UCSD-AML1 (cell line): Measurements from ENCODE around the gene GNG2.
A peak's percentile ranks its signal among the peaks of the same experiment; 100 is the strongest.

Experiments
- DNase-seq: peaks from one replicate; lab custom pipeline; 2025; ENCODE audit not compliant: unreplicated experiment; lab: John Stamatoyannopoulos, UW

GNG2 gene

DNA sequence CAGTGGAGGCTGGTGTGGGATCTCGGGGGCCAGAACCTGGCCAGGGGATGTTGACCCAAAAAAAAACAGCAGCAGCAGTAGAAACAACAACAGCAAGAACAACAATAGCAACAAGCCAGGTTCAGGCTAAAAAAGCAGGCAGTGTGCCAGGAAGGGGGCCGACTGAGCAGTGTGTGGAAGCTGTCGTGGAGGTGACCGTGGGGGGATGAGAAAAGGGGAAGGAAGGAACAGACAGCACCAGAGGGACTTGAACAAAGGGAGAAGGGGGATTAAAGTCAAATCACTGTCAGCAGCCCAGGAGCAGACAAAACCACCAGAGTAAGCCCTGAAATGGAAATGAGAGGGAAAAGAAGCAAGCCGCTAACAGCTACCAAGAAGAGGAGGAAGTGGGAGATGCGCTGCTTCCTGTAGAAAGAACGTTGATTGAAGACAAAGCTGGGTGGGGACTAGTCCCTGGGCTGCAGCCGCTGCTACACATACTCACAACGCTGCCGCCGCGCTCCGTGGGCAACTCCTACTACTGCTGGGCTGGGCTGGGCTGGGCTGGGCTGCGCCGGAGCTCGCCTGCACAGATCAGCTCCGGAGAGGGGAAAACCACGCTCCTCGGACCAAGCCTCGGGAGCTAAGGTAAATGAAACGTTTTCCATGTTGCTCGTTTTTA is at the start of gene GNG2:
Gene GNG2, plus strand, starts transcription at position 449 of the 661 bp plus-strand sequence. CDS start 90,067 bp downstream, outside the sequence.
- DNase-seq, result peak; percentile 62

GRCh38 chr14:51811706-51812105 is 48.7 kb upstream of the GNG2 start:
- DNase-seq, result no peak

DNA sequence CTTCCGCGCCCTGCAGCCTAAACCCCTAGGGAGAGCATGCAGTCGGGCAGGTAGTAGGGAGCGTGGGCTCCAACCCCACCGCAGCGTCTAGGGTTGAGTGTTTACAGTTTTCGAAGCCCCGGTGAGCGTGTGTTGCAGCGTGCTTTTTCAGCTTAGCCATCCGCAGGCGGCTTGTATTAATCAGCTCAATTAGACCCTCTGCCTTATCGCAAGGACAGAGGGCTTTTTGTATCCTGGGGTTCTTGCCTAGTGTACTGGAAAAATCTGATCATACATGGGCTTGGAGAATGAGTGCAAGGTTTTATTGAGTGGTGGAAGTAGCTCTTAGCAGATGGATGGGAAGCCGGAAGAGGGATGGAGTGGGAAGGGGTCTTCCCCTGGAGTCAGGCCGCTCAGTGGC is 44.4 kb upstream of the GNG2 start:
- DNase-seq, result no peak

- DNase-seq, result no peak
These were observed 43.1 kb upstream of the GNG2 start for GRCh38 chr14:51817326-51817725.

DNA sequence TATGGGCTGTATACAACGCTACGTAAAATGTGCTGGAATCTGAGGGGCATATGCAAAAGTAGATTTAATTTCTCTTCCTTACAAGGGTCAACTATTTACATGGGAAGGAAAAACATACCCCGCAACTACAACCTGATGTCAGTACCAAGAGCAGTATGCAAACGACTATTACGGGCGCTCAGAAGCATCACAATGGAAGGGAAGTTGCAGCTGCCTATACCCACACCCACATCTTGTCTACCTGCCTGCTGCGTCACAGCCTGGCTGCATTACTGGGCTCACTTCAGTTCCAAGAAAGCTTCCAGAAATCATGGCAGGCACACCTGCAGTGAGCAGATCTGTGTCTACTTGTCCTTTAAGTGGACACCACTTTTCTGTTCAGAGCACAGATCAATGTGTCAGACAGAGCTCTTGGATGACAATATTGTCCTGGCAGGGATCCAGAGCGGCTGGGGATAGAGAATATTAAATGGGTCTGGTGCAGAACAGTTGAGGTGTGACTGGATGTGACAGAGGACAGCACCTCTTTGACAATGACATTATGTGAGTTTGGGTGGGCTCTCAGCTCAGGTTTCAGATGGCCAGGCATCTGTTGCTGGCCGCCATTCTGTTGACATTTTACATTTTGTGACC is 41.5 kb upstream of the GNG2 start:
- DNase-seq, result no peak

DNA sequence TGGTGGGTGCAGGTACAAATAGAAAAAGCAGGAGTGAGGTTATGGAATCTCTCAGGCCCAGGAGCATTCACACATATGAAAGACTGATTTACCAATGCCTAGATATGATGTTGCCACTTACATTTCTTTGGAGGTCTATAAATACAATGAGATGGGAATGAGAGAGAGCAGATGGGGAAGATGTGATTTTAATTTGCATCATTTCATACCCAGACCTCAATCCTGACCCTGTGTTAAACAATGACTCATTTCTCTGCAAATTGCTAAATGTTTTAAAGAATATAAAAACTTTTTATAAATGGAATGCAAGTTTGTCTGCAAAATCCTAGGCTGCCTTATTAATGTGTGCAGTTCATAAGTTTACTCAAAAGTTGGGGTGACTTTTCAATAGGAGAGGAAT is 38.6 kb upstream of the GNG2 start:
- no peak for DNase-seq

DNA sequence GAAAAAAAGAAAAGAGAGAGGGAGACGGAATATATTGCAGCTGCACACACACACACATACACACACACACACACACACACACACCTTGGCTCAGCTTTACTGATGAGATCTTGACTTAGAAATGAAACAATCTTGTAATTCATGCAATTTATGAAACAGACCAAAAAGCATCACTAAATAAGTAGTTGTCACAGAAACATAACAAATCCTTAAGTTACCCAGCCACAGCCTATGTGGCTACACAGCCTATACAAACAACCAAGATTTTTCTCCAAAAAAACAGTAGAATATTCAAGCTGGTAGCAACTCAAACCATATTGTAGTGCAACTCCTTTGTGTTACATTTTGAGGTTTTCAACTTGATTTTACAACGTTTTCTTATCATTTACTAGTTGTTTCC is 37.9 kb upstream of the GNG2 start:
- no peak for DNase-seq

DNA sequence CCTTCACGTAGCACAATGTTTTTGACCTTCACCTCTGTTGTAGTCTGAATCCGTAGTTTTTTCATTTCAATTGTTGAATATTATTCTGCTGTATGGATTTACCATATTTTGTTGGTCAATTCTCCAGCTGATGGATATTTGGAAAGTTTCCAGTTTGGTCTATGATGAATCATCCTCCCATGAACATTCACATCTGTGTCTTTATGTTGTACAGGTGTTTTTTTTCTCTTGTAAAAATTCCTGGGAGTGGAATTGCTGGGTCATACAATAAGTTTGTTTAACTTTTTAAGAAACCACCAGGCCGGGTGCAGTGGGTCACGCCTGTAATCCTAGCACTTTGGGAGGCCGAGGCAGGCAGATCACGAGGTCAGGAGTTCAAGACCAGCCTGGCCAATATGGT is 36.7 kb upstream of the GNG2 start:
- DNase-seq, result no peak

GRCh38 chr14:51824191-51824590 is 36.2 kb upstream of the GNG2 start:
- no peak for DNase-seq

GRCh38 chr14:51825926-51826325 is 34.5 kb upstream of the GNG2 start:
- DNase-seq, result no peak

GRCh38 chr14:51828017-51828797 is 32.2 kb upstream of the GNG2 start:
- peak; percentile 83 for DNase-seq

- no peak for DNase-seq
These were observed 26.2 kb upstream of the GNG2 start for GRCh38 chr14:51834240-51834639.

- no peak for DNase-seq
These were observed 24.0 kb upstream of the GNG2 start for GRCh38 chr14:51836417-51836816.

- DNase-seq, result no peak
These were observed 16.1 kb upstream of the GNG2 start for GRCh38 chr14:51844081-51844881.

GRCh38 chr14:51845811-51846210 is 14.6 kb upstream of the GNG2 start:
- DNase-seq, result no peak

GRCh38 chr14:51846631-51847488 is 13.6 kb upstream of the GNG2 start:
- DNase-seq, result peak; percentile 71

DNA sequence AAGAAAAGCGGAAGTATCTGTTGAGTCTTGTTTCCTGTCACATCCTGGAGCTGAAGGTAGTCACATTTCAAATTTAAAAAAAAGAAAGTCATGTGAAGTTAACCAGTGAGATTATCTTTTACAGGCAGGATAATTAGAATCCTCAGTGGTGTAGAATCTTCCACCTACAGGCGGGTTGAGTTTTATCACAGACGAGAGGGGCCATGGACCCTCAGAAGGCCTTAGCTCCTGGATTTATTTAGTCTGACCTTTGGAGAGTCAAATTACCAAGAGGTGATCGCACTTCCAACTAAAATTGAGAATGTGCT is 13.0 kb upstream of the GNG2 start:
- no peak for DNase-seq

GRCh38 chr14:51848120-51848519 is 12.3 kb upstream of the GNG2 start:
- DNase-seq, result no peak

GRCh38 chr14:51849097-51849496 is 11.3 kb upstream of the GNG2 start:
- no peak for DNase-seq

- DNase-seq, result no peak
These were observed 9.8 kb upstream of the GNG2 start for GRCh38 chr14:51850651-51851050.

DNA sequence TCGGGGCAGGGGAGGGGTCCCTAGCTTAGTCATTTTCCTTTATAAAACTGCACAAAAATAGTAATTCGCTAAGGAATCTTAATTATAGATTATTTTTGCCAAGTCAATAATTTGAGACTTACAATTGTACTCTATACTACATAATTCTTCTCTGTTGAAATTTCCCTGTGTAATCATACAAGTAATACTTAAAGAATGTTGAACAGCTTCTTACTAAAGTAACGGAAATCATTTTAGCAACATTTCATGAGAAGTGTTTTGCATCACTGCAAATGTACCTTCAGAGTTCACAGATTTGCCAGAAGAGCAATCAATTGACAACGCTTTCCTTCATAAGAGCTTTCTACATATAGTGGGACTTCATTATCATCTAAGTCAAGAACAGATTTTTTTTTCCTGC is 7.9 kb upstream of the GNG2 start:
- no peak for DNase-seq
